Activated CD4-positive, alpha-beta T cell treated with anti-CD3 and anti-CD28 coated beads for 36 hours (primary cell): Measurements from ENCODE around the gene CIDEB. TPM values are rescaled to one million over a fixed set of nuclear protein-coding genes. Genes with fewer than 3 reads are reported as not detected.
A peak's percentile ranks its signal among the peaks of the same experiment; 100 is the strongest.

Experiments used
- ATAC-seq: fragments of 200-7000 bp; cut with Tn5 transposase; one replicate; pipeline ENCODE4 v1.10.0; 2021; ENCODE audit warnings: mild to moderate bottlenecking, moderate library complexity
- CTCF ChIA-PET: fragments of 350-600 bp; sonication (Branson Sonifier 250); formaldehyde crosslinking; loops from one replicate; lab custom pipeline; 2021; ENCODE audit warnings: antibody characterized with exemption; lab: Charles Lee
- POLR2A ChIA-PET: fragments of 350-600 bp; sonication (Branson Sonifier 250); formaldehyde crosslinking; loops from one replicate; lab custom pipeline; 2021; ENCODE audit warnings: antibody characterized with exemption, inconsistent platforms; lab: Charles Lee
- DNase-seq: peaks from one replicate; pipeline ENCODE4 v3.0.0-alpha.2; 2020
- H3K27ac Mint-ChIP-seq: one replicate; pipeline ENCODE4 v1.8.0; 2021; ENCODE audit warnings: mixed read lengths
- H3K27me3 Mint-ChIP-seq: one replicate; pipeline ENCODE4 v1.8.0; 2021; ENCODE audit warnings: mixed read lengths
- H3K36me3 Mint-ChIP-seq: one replicate; pipeline ENCODE4 v1.8.0; 2021; ENCODE audit warnings: low read depth, mixed read lengths
- H3K4me1 Mint-ChIP-seq: one replicate; pipeline ENCODE4 v1.8.0; 2021; ENCODE audit warnings: mixed read lengths
- H3K4me3 Mint-ChIP-seq: one replicate; pipeline ENCODE4 v1.8.0; 2021; ENCODE audit warnings: mild to moderate bottlenecking, moderate library complexity, mixed read lengths
- H3K9me3 Mint-ChIP-seq: one replicate; pipeline ENCODE4 v1.8.0; 2021; ENCODE audit warnings: low read depth, mixed read lengths
- intact Hi-C, 2 experiments: fragments of 100-400 bp; cut with DNase I in 1 of 2; cut with micrococcal nuclease in 1 of 2; formaldehyde crosslinking; loops; one replicate each; pipeline versions ENCODE4 v1.14.2 to v1.15.1; 2022 to 2024; cut with DNase I, micrococcal nuclease
- total RNA-seq, 2 experiments: library from RNA; stranded (reverse); gene quantifications; one replicate each; pipeline ENCODE4 v1.2.3, GENCODE V29; 2021

CIDEB gene
- total RNA-seq, 2 experiments from 2014 or later = 11.1 to 14.0 TPM

- peaks cover 45% of the 10 kb centered on the region for H3K4me1 Mint-ChIP-seq
- intact Hi-C loops = loop anchor here (1.0 to 10.0 kb wide), 17 partner anchors 23 to 716 kb away; partner anchors contain the start of genes CHMP4A (in 2 of the 2), GMPR2 (in 2 of the 2), NEDD8 (in 2 of the 2) and TINF2 (in 2 of the 2)
- no peak for DNase-seq
Observed at GRCh38 chr14:24270537-24271133, 37.1 kb downstream of the CIDEB start.

GRCh38 chr14:24269910-24270536 is 37.8 kb downstream of the CIDEB start:
- DNase-seq (no peak), ATAC-seq (no peak)
- H3K27ac Mint-ChIP-seq = no peak overlapping the region
- peaks cover 39% of the 10 kb centered on the region for H3K4me1 Mint-ChIP-seq
- CTCF ChIA-PET = interaction anchor here (0.7 to 6.5 kb wide), 11 partner anchors 13 to 143 kb away, joined by 3 to 36 read pairs (median 7); partner anchors contain the start of genes CIDEB, MDP1, TINF2 and TM9SF1
- intact Hi-C loops = loop anchor here (5.0 to 10.0 kb wide), 4 partner anchors 38 to 715 kb away; partner anchors contain the start of genes CARMIL3 (in 1 of the 2), GMPR2 (in 1 of the 2), NEDD8 (in 1 of the 2) and THTPA (in 1 of the 2)
- H3K9me3 Mint-ChIP-seq = no peaks in the 10 kb centered on the region
- POLR2A ChIA-PET = interaction anchor here (1.1 to 2.0 kb wide), 4 partner anchors 9 to 28 kb away, joined by 4 to 6 read pairs (median 5); partner anchors contain the start of gene TINF2
- no peaks in the 10 kb centered on the region for H3K27me3 Mint-ChIP-seq
- H3K36me3 Mint-ChIP-seq = peaks cover 26% of the 10 kb centered on the region
- H3K4me3 Mint-ChIP-seq = peak overlapping the region; percentile 83

More at GRCh38 chr14:24270537-24271133, 37.1 kb downstream of the CIDEB start:
- Mint-ChIP-seq H3K4me3 (peak overlapping the region; percentile 83), H3K36me3 (peaks cover 26% of the 10 kb centered on the region), H3K9me3 (no peaks in the 10 kb centered on the region), H3K27me3 (no peaks in the 10 kb centered on the region), H3K27ac (peak overlapping the region; percentile 96)
- ATAC-seq = no peak
- POLR2A ChIA-PET = interaction anchor here (0.6 to 2.0 kb wide), 12 partner anchors 8 to 156 kb away, joined by 3 to 12 read pairs (median 5); partner anchors contain the start of genes CIDEB, DCAF11, LTB4R and NRL
- CTCF ChIA-PET = interaction anchor here (0.6 to 6.5 kb wide), 14 partner anchors 13 to 82 kb away, joined by 3 to 36 read pairs (median 8); partner anchors contain the start of genes CIDEB, DHRS1, IPO4 and MDP1

- ATAC-seq (no peak), DNase-seq (no peak)
- intact Hi-C loops = no loop called here
- CTCF ChIA-PET = interaction anchor here (0.7 to 4.8 kb wide), 8 partner anchors 18 to 173 kb away, joined by 3 to 25 read pairs (median 6); partner anchors contain the start of genes CIDEB, MDP1 and TINF2
- Mint-ChIP-seq H3K4me3 (no peak overlapping the region), H3K9me3 (no peaks in the 10 kb centered on the region), H3K4me1 (peaks cover 36% of the 10 kb centered on the region), H3K36me3 (peaks cover 26% of the 10 kb centered on the region), H3K27me3 (no peaks in the 10 kb centered on the region), H3K27ac (no peak overlapping the region)
- POLR2A ChIA-PET = interaction anchor here (1.1 to 2.0 kb wide), 3 partner anchors 10 to 27 kb away, joined by 4 to 6 read pairs (median 5); partner anchors contain the start of gene TINF2
Observed at GRCh38 chr14:24269368-24269767, 38.4 kb downstream of the CIDEB start.

- H3K4me3 Mint-ChIP-seq = no peak overlapping the region
- CTCF ChIA-PET = interaction anchor here (4.8 kb wide), 1 partner anchor 40 kb away, joined by 20 read pairs; the partner anchor contains the start of gene CIDEB
- H3K4me1 Mint-ChIP-seq = peaks cover 25% of the 10 kb centered on the region
- no peak overlapping the region for H3K27ac Mint-ChIP-seq
- H3K27me3 Mint-ChIP-seq = no peaks in the 10 kb centered on the region
- no peaks in the 10 kb centered on the region for H3K9me3 Mint-ChIP-seq
- DNase-seq = no peak
- no peak for ATAC-seq
- POLR2A ChIA-PET = interaction anchor here (0.6 kb wide), 2 partner anchors 25 to 45 kb away, joined by 5 to 8 read pairs; no protein-coding TSS in a partner anchor
- intact Hi-C loops = no loop called here
- peaks cover 25% of the 10 kb centered on the region for H3K36me3 Mint-ChIP-seq
Observed at GRCh38 chr14:24268225-24268624, 39.6 kb downstream of the CIDEB start.

GRCh38 chr14:24267516-24267915 is 40.3 kb downstream of the CIDEB start:
- no peaks in the 10 kb centered on the region for H3K9me3 Mint-ChIP-seq
- DNase-seq (no peak), ATAC-seq (no peak)
- no peak overlapping the region for H3K27ac Mint-ChIP-seq
- ChIA-PET POLR2A (interaction anchor here (0.6 kb wide), 1 partner anchor 24 kb away, joined by 5 read pairs; no protein-coding TSS in a partner anchor), CTCF (no interaction called here)
- H3K4me3 Mint-ChIP-seq = no peak overlapping the region
- H3K4me1 Mint-ChIP-seq = peaks cover 18% of the 10 kb centered on the region
- H3K27me3 Mint-ChIP-seq = no peaks in the 10 kb centered on the region
- intact Hi-C loops = no loop called here
- H3K36me3 Mint-ChIP-seq = peaks cover 25% of the 10 kb centered on the region

- POLR2A ChIA-PET = no interaction called here
- Mint-ChIP-seq H3K36me3 (peaks cover 23% of the 10 kb centered on the region), H3K4me3 (no peak overlapping the region), H3K9me3 (no peaks in the 10 kb centered on the region), H3K27me3 (no peaks in the 10 kb centered on the region), H3K27ac (no peak overlapping the region), H3K4me1 (peaks cover 9% of the 10 kb centered on the region)
- no peak for ATAC-seq
- intact Hi-C loops = no loop called here
- CTCF ChIA-PET = interaction anchor here (1.2 kb wide), 1 partner anchor 24 kb away, joined by 3 read pairs; the partner anchor contains the start of gene TINF2
- DNase-seq = no peak
Observed at GRCh38 chr14:24266344-24267244, 41.2 kb downstream of the CIDEB start.

- POLR2A ChIA-PET = no interaction called here
- ATAC-seq (no peak), DNase-seq (no peak)
- Mint-ChIP-seq H3K9me3 (no peaks in the 10 kb centered on the region), H3K36me3 (peaks cover 24% of the 10 kb centered on the region), H3K27ac (no peak overlapping the region), H3K4me1 (no peaks in the 10 kb centered on the region), H3K4me3 (no peak overlapping the region), H3K27me3 (no peaks in the 10 kb centered on the region)
- CTCF ChIA-PET = interaction anchor here (0.6 to 2.0 kb wide), 4 partner anchors 16 to 145 kb away, joined by 3 to 9 read pairs (median 4); no protein-coding TSS in a partner anchor
- intact Hi-C loops = no loop called here
Observed at GRCh38 chr14:24264298-24264697, 43.5 kb downstream of the CIDEB start.

- DNase-seq = no peak
- Mint-ChIP-seq H3K27ac (no peak overlapping the region), H3K27me3 (no peaks in the 10 kb centered on the region), H3K4me1 (no peaks in the 10 kb centered on the region), H3K36me3 (peaks cover 21% of the 10 kb centered on the region), H3K9me3 (no peaks in the 10 kb centered on the region), H3K4me3 (no peak overlapping the region)
- intact Hi-C loops = no loop called here
- no peak for ATAC-seq
- POLR2A ChIA-PET = no interaction called here
- CTCF ChIA-PET = interaction anchor here (0.6 to 2.0 kb wide), 4 partner anchors 17 to 145 kb away, joined by 3 to 9 read pairs (median 3); partner anchors contain the start of gene CIDEB
Observed at GRCh38 chr14:24263848-24264247, 43.9 kb downstream of the CIDEB start.

GRCh38 chr14:24262821-24263733 is 44.7 kb downstream of the CIDEB start, which contains the start of gene TGM1:
Gene TGM1, minus strand, starts transcription at chr14:24263177. Its CDS starts 825 bp downstream, at chr14:24262352.
- DNase-seq (no peak), ATAC-seq (no peak)
- Mint-ChIP-seq H3K36me3 (peaks cover 17% of the 10 kb centered on the region), H3K4me1 (no peaks in the 10 kb centered on the region), H3K27me3 (no peaks in the 10 kb centered on the region), H3K4me3 (no peak within 1 kb of the TSS), H3K9me3 (no peaks in the 10 kb centered on the region), H3K27ac (no peak within 1 kb of the TSS)
- intact Hi-C loops = no loop called here
- POLR2A ChIA-PET = no interaction called here
- CTCF ChIA-PET = interaction anchor here (0.5 to 2.0 kb wide), 4 partner anchors 16 to 326 kb away, joined by 3 to 9 read pairs (median 5); partner anchors contain the start of genes CIDEB and TINF2
